HG03558 (cell line): Measurements from ENCODE around the gene C1QTNF6.
"Not testable (repeated sequence)": the region's sequence is repeated elsewhere in the genome, so short reads cannot be mapped to it uniquely, and the experiment has no call there.

Source experiments
- ATAC-seq: cut with Tn5 transposase; IDR thresholded peaks from one replicate; pipeline ENCODE4 v1.9.1; 2021; ENCODE audit warnings: moderate number of reproducible peaks; ENCODE audit not compliant: unreplicated experiment; ENCODE audit errors: extremely low read depth

The C1QTNF6 gene

GRCh38 chr22:37187891-37188761 is at the start of gene C1QTNF6:
Gene C1QTNF6, minus strand, starts transcription at chr22:37188247. Its CDS starts 34 bp downstream, at chr22:37188213.
- no peak for ATAC-seq

- ATAC-seq: no peak
These were observed 48.0 kb upstream of the C1QTNF6 start for GRCh38 chr22:37235897-37236607.

GRCh38 chr22:37234736-37235711 is 47.0 kb upstream of the C1QTNF6 start:
- ATAC-seq: no peak

GRCh38 chr22:37233751-37234631 is 45.9 kb upstream of the C1QTNF6 start:
- ATAC-seq: no peak

GRCh38 chr22:37233371-37233750 is 45.3 kb upstream of the C1QTNF6 start:
- ATAC-seq: not testable (repeated sequence)

- ATAC-seq: no peak
These were observed 44.3 kb upstream of the C1QTNF6 start for GRCh38 chr22:37232140-37232998.

- ATAC-seq: no peak
These were observed 43.5 kb upstream of the C1QTNF6 start for GRCh38 chr22:37231406-37232139.

- no peak for ATAC-seq
These were observed 42.8 kb upstream of the C1QTNF6 start for GRCh38 chr22:37230673-37231405.

GRCh38 chr22:37229805-37230672 is 42.0 kb upstream of the C1QTNF6 start:
- no peak for ATAC-seq

- no peak for ATAC-seq
These were observed 41.2 kb upstream of the C1QTNF6 start for GRCh38 chr22:37229012-37229804.

- no peak for ATAC-seq
These were observed 40.3 kb upstream of the C1QTNF6 start for GRCh38 chr22:37228106-37229011.

GRCh38 chr22:37226514-37226913 is 38.5 kb upstream of the C1QTNF6 start:
- ATAC-seq: no peak

GRCh38 chr22:37226087-37226486 is 38.0 kb upstream of the C1QTNF6 start:
- ATAC-seq: no peak

- no peak for ATAC-seq
These were observed 37.4 kb upstream of the C1QTNF6 start for GRCh38 chr22:37225481-37225880.
